Astrocyte of the cerebellum (primary cell): ENCODE data around the gene WDR38.
"Not testable (repeated sequence)": the region's sequence is repeated elsewhere in the genome, so short reads cannot be mapped to it uniquely, and the experiment has no call there.

Experiments used
- DNase-seq: peaks from one replicate; pipeline ENCODE4 v3.0.0-alpha.2; 2011; ENCODE audit warnings: low read depth
- H3K4me3 ChIP-seq: 2 replicates; pipeline ENCODE4 v1.5.1; 2011; ENCODE audit warnings: mild to moderate bottlenecking, low read depth, low read length, moderate library complexity
- in situ Hi-C: cut with HindIII; loops from 2 replicates; pipeline ENCODE4 v1.10.0; 2017; ENCODE audit warnings: low sequenced_read_pairs
- TF ChIP-seq, protein P1 (sequence below): IDR thresholded peaks from 2 replicates; pipeline ENCODE4 v1.5.1; 2012; ENCODE audit warnings: low read length, low read depth, moderate library complexity, mild to moderate bottlenecking; ENCODE audit errors: missing control alignments

The WDR38 gene

DNA sequence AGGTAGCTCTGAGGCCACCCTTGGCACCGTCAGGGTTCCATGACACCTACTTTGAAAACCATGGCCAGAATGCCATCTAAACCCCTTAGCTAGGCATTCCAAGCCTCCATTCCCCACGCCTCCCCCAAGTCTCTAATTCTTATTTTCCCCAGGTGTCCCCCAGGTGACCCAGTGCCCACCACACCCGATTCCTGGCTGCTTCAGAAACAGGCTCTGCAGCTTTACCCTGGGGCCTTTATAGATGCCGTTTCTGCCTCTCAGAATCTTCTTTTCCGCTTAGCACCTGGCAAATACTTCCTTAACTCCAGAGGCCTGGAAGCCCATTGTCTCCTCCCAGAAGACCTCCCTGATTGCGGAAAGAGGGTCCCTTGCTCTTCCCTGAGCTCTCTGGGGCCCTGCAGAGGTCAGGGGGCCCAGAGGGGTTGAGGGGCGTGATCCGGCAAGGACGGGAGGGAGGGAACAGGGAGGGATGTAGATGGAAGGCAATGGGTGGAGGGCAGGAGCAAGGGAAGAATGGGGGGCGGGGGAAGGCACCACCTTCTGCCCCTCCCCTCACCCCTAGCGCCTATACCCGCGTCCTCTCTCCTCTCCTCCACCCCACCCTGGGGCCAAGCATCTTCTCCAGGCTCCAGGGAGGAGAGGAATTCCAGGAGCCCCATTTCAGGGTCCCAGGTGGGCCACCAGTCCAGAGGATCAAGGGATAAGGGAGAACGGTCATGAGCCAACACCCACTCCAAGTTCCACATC lies 12.0 kb upstream of the WDR38 start:
- in situ Hi-C loops = no loop called here
- no peak for DNase-seq

DNA sequence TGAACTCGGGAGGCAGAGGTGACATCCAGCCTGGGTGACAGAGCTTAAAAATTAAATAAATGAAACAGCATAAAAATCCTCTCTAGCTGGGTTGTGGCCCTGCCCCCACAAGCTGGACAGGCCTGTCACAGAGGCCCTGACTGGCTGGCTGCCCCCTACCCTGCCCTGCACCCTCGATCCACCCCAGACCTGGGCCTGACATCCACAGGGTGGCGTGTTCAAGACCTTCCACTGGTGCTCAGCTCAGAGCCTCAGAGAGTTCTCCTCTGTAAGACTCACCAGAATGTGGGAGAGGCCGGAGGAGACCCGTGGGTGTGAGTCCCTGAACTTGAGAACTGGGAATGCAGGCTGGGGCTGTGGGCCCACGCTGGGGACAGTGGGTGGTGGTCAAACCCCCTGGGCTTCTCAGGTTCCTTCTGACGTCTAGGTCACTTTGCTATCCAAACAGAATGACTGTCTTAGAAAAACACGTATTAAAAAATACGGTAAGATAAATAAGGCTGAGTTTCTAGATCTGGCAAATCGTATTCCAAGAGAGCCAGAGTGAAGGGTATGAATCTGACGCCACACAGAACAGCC lies 9.7 kb upstream of the WDR38 start:
- no peak for DNase-seq
- in situ Hi-C loops = no loop called here
- TF ChIP-seq, protein P1, sequence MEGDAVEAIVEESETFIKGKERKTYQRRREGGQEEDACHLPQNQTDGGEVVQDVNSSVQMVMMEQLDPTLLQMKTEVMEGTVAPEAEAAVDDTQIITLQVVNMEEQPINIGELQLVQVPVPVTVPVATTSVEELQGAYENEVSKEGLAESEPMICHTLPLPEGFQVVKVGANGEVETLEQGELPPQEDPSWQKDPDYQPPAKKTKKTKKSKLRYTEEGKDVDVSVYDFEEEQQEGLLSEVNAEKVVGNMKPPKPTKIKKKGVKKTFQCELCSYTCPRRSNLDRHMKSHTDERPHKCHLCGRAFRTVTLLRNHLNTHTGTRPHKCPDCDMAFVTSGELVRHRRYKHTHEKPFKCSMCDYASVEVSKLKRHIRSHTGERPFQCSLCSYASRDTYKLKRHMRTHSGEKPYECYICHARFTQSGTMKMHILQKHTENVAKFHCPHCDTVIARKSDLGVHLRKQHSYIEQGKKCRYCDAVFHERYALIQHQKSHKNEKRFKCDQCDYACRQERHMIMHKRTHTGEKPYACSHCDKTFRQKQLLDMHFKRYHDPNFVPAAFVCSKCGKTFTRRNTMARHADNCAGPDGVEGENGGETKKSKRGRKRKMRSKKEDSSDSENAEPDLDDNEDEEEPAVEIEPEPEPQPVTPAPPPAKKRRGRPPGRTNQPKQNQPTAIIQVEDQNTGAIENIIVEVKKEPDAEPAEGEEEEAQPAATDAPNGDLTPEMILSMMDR = no peak

More for the DNA sequence above, 12.0 kb upstream of the WDR38 start:
- no peak overlapping the region for H3K4me3 ChIP-seq
- TF ChIP-seq, protein P1 = no peak

DNA sequence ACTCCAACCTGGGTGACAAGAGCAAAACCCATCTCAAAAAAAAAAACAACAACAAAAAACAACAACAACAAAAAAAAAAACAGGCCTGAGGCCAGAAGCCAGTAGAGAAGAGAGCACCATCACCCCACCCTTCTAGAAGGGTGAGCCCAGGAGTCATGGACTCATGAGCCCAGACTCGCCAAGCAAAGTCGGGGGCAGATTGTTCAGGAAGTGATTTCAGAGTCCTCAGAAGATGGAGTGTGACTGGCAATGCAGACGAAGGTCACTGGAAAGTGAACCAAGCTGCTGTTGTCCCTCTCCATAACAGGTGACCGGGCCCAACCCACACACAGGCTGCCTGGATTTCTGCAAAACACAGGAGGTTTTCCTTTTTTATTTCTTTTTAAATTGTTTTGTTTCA lies 9.0 kb upstream of the WDR38 start:
- in situ Hi-C loops = no loop called here
- no peak overlapping the region for H3K4me3 ChIP-seq
- DNase-seq = no peak
- TF ChIP-seq, protein P1 = no peak

More for the DNA sequence above, 9.7 kb upstream of the WDR38 start:
- no peak overlapping the region for H3K4me3 ChIP-seq

DNA sequence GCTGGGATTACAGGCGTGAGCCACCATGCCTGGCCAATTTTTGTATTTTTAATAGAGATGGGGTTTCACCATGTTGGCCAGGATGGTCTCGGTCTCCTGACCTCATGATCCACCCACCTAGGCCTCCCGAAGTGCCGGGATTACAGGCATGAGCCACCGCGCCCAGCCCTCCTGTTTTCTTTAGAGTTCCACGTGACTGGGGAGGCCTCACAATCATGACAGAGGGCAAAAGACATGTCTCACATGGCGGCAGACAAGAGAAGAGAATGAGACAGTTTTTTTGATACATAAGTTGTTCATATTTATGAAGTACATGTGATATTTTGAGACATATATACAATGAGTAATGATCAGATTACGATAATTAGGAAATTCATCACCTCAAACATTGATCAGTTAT lies 6.8 kb upstream of the WDR38 start:
- H3K4me3 ChIP-seq, DNase-seq, in situ Hi-C loops: not testable (repeated sequence)

DNA sequence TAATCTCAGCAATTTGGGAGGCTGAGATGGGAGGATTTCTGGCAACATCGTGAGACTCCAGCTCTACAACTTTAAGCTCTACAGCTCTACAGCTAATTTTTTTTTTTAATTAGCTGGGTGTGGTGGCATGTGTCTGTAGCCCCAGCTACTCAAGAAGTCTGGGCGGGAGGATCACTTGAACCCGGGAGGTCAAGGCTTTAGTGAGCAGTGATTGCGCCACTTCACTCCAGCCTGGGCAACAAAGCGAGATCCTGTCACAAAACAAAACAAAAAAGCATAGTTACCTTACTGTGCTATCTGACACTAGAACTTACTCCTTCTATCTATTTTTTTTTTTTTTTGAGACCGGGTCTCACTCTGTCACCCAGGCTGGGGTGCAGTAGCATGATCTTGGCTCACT lies 6.3 kb upstream of the WDR38 start:
- TF ChIP-seq, protein P1 = no peak
- no peak overlapping the region for H3K4me3 ChIP-seq
- in situ Hi-C loops = no loop called here
- no peak for DNase-seq

DNA sequence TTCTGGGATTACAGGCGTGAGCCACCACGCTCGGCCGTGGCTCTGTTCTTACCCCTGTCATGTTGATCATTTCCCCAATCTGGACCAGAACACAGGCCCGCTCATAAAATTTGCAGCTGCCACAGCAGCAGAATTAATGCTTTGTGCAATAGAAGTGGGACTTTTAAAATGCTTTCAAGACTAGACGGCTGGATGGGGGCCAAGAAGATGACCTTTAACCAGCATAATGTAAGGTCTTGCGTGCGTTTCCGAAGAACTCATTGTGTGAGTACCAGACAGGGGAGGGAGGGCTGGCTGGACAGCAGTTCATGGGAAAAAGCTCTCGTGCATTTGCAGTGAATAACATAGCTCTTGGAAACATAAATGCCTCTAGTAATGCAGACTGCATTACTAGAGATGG lies 3.5 kb upstream of the WDR38 start:
- no peak for DNase-seq
- in situ Hi-C loops = loop anchor here (5.0 kb wide), 1 partner anchor 78 kb away; the partner anchor contains the start of gene NR6A1
- TF ChIP-seq, protein P1 = no peak

More for the DNA sequence above, 3.5 kb upstream of the WDR38 start:
- H3K4me3 ChIP-seq = no peak overlapping the region
